Activated CD4-positive, alpha-beta T cell treated with anti-CD3 and anti-CD28 coated beads for 1 hour (primary cell): ENCODE measurements around the gene XPO6.
A peak's percentile ranks its signal among the peaks of the same experiment; 100 is the strongest.
"Not testable (repeated sequence)": the region's sequence is repeated elsewhere in the genome, so short reads cannot be mapped to it uniquely, and the experiment has no call there.

Experiments used
- DNase-seq: peaks from one replicate; pipeline ENCODE4 v3.0.0-alpha.2; 2020

XPO6 gene

GRCh38 chr16:28145796-28146195, 66.0 kb downstream of the XPO6 start:
- DNase-seq = no peak

- peak; percentile 48 for DNase-seq
Observed at GRCh38 chr16:28140788-28141618, 70.8 kb downstream of the XPO6 start.

GRCh38 chr16:28139530-28139929, 72.2 kb downstream of the XPO6 start:
- DNase-seq = no peak

- no peak for DNase-seq
Observed at GRCh38 chr16:28136751-28137434, 74.9 kb downstream of the XPO6 start.

GRCh38 chr16:28133666-28134065, 78.1 kb downstream of the XPO6 start:
- DNase-seq = no peak

GRCh38 chr16:28131743-28132393, 79.9 kb downstream of the XPO6 start:
- no peak for DNase-seq

- DNase-seq = no peak
Observed at GRCh38 chr16:28131181-28131580, 80.6 kb downstream of the XPO6 start.

GRCh38 chr16:28130099-28131088, 81.4 kb downstream of the XPO6 start:
- no peak for DNase-seq

GRCh38 chr16:28126684-28127620, 84.8 kb downstream of the XPO6 start:
- no peak for DNase-seq

- DNase-seq = no peak
Observed at GRCh38 chr16:28125592-28125991, 86.2 kb downstream of the XPO6 start.

- no peak for DNase-seq
Observed at GRCh38 chr16:28121527-28121926, 90.2 kb downstream of the XPO6 start.

- DNase-seq = no peak
Observed at GRCh38 chr16:28120754-28121153, 91.0 kb downstream of the XPO6 start.

GRCh38 chr16:28118637-28119036, 93.1 kb downstream of the XPO6 start:
- DNase-seq = no peak

GRCh38 chr16:28117168-28117565, 94.6 kb downstream of the XPO6 start:
- DNase-seq = no peak

- not testable (repeated sequence) for DNase-seq
Observed at GRCh38 chr16:28115866-28116265, 95.9 kb downstream of the XPO6 start.

- DNase-seq = no peak
Observed at GRCh38 chr16:28112908-28113307, 98.9 kb downstream of the XPO6 start.

GRCh38 chr16:28110977-28111376, 100.8 kb downstream of the XPO6 start:
- DNase-seq = no peak

GRCh38 chr16:28110479-28110878, 101.3 kb downstream of the XPO6 start:
- DNase-seq = no peak

GRCh38 chr16:28110074-28110473, 101.7 kb downstream of the XPO6 start:
- no peak for DNase-seq

GRCh38 chr16:28108590-28109247, 103.0 kb downstream of the XPO6 start:
- no peak for DNase-seq

- no peak for DNase-seq
Observed at GRCh38 chr16:28107232-28107631, 104.5 kb downstream of the XPO6 start.
